ENCODE data around the gene FBRSL1.

Gene FBRSL1

GRCh38 chr12:132525833-132526455 is 36.0 kb downstream of the FBRSL1 start:
- TF ChIP-seq CTCF (IDR thresholded peaks at IDR 0.05; ENCODE audit: low read depth, low read length, missing control alignments) = no peak
- H3K4me3 ChIP-seq (replicated peaks; ENCODE audit: low read depth, low read length) = no peak overlapping the region

GRCh38 chr12:132527186-132527882 is 37.4 kb downstream of the FBRSL1 start:
- DNase-seq (ENCODE audit: extremely low read depth, low read depth) = no peak
- no peak overlapping the region for H3K4me3 ChIP-seq (replicated peaks; ENCODE audit: low read depth, low read length)
- TF ChIP-seq CTCF (IDR thresholded peaks at IDR 0.05; ENCODE audit: low read depth, low read length, missing control alignments) = no peak

More at GRCh38 chr12:132525833-132526455, 36.0 kb downstream of the FBRSL1 start:
- DNase-seq (ENCODE audit: extremely low read depth, low read depth) = no peak

GRCh38 chr12:132527883-132528264 is 37.9 kb downstream of the FBRSL1 start:
- no peak for DNase-seq (ENCODE audit: extremely low read depth, low read depth)
- TF ChIP-seq CTCF (IDR thresholded peaks at IDR 0.05; ENCODE audit: low read depth, low read length, missing control alignments) = no peak
- no peak overlapping the region for H3K4me3 ChIP-seq (replicated peaks; ENCODE audit: low read depth, low read length)

- TF ChIP-seq CTCF (IDR thresholded peaks at IDR 0.05; ENCODE audit: low read depth, low read length, missing control alignments) = no peak
- no peak overlapping the region for H3K4me3 ChIP-seq (replicated peaks; ENCODE audit: low read depth, low read length)
- no peak for DNase-seq (ENCODE audit: extremely low read depth, low read depth)
Measured at GRCh38 chr12:132528564-132529106, 38.7 kb downstream of the FBRSL1 start.

- DNase-seq (ENCODE audit: extremely low read depth, low read depth) = no peak
- TF ChIP-seq CTCF (IDR thresholded peaks at IDR 0.05; ENCODE audit: low read depth, low read length, missing control alignments) = no peak
- H3K4me3 ChIP-seq (replicated peaks; ENCODE audit: low read depth, low read length) = no peak overlapping the region
Measured at GRCh38 chr12:132529156-132529839, 39.3 kb downstream of the FBRSL1 start.

- TF ChIP-seq CTCF (IDR thresholded peaks at IDR 0.05; ENCODE audit: low read depth, low read length, missing control alignments) = no peak
- no peak for DNase-seq (ENCODE audit: extremely low read depth, low read depth)
- H3K4me3 ChIP-seq (replicated peaks; ENCODE audit: low read depth, low read length) = no peak overlapping the region
Measured at GRCh38 chr12:132529906-132530305, 40.0 kb downstream of the FBRSL1 start.
